ENCODE results near the gene ZNF354B. TPM values are rescaled to one million over a fixed set of nuclear protein-coding genes. Genes with fewer than 3 reads are reported as not detected.

Gene ZNF354B
- total and polyA plus RNA-seq, 2 donors (not counting 3 experiments of a cell fraction or from before 2014, with no cell fraction given) = 6.3 to 17.6 TPM

DNA sequence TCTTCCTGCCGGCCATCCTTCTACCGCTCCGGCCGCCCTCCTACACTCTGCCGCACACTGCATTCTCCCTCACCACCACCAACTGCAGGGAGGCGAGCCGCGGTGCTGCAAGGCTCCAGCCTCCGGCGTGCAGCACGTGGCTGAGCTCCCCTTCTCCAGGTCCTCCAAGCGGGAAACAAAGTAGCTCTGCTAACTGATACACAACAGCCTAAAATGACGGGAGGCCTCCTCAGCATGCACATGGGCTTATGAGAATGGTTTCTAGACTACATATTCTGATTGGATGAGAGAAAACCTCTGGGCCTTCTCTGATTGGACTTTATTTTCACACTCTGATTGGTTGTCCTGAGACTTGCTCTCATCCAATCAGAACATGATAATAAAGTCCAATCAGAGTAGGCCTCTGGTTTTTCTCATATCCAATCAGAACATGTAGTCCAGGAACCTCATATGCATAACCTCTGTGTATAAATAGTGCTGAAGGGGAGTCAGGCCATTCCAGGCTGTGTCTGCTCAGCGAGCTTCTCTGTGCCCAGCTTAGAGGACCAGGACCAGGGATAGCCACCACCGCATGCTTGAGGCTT, 27.0 kb upstream of the ZNF354B start:
- dilution Hi-C loops (cut with MboI; ENCODE audit: extremely low pct_ligation_motif_present, low sequenced_read_pairs) (no loop called here), intact Hi-C loops (cut with micrococcal nuclease) (no loop called here)
- no peak overlapping the region for H3K4me2 ChIP-seq (ENCODE audit: insufficient read depth, low read length)
- no peaks in the 10 kb centered on the region for H3K27me3 ChIP-seq (ENCODE audit: control insufficient read depth in 2 of 2, insufficient read depth in 2 of 2, low read length in 2 of 2)
- DNase-seq (ENCODE audit: low read depth, low spot score) (no peak), FAIRE-seq (no peak)
- no peaks in the 10 kb centered on the region for H3K9me1 ChIP-seq (replicated peaks; ENCODE audit: control insufficient read depth, extremely low read depth, insufficient read depth, low read length)
- BruUV-seq (replicated peaks) = no TSS peak
- CTCF ChIA-PET = no interaction called here
- no peaks in the 10 kb centered on the region for H3K79me2 ChIP-seq (ENCODE audit: control insufficient read depth, insufficient read depth, low read length)
- no peak overlapping the region for H2AFZ ChIP-seq (ENCODE audit: low read depth, low read length)
- no peaks in the 10 kb centered on the region for H3K9me3 ChIP-seq (replicated peaks; ENCODE audit: control insufficient read depth, insufficient read depth, low read length)
- H3K36me3 ChIP-seq (ENCODE audit: control insufficient read depth in 2 of 2, extremely low read depth in 1 of 2, insufficient read depth in 2 of 2, low read length in 2 of 2) = no peaks in the 10 kb centered on the region
- no peaks in the 10 kb centered on the region for H4K20me1 ChIP-seq (replicated peaks; ENCODE audit: control insufficient read depth, extremely low read depth, insufficient read depth, low read length)
- no peak for TF ChIP-seq FOS (IDR thresholded peaks at IDR 0.05; ENCODE audit: borderline replicate concordance, insufficient read depth, low read length)
- TF ChIP-seq GATA2 (IDR thresholded peaks at IDR 0.05; ENCODE audit: insufficient read depth, insufficient read length, low read depth, low read length) = no peak
- TF ChIP-seq EZH2 (IDR thresholded peaks at IDR 0.05; ENCODE audit: borderline replicate concordance, low read depth, low read length, severe bottlenecking) = no peak
- TF ChIP-seq POLR2AphosphoS5 (IDR thresholded peaks at IDR 0.05; ENCODE audit: insufficient read depth, low read depth, low read length) = no peak
- TF ChIP-seq, protein P1, sequence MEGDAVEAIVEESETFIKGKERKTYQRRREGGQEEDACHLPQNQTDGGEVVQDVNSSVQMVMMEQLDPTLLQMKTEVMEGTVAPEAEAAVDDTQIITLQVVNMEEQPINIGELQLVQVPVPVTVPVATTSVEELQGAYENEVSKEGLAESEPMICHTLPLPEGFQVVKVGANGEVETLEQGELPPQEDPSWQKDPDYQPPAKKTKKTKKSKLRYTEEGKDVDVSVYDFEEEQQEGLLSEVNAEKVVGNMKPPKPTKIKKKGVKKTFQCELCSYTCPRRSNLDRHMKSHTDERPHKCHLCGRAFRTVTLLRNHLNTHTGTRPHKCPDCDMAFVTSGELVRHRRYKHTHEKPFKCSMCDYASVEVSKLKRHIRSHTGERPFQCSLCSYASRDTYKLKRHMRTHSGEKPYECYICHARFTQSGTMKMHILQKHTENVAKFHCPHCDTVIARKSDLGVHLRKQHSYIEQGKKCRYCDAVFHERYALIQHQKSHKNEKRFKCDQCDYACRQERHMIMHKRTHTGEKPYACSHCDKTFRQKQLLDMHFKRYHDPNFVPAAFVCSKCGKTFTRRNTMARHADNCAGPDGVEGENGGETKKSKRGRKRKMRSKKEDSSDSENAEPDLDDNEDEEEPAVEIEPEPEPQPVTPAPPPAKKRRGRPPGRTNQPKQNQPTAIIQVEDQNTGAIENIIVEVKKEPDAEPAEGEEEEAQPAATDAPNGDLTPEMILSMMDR (IDR thresholded peaks at IDR 0.05; ENCODE audit: extremely low read depth in 1 of 2, insufficient read depth in 1 of 2, low read depth in 1 of 2, low read length in 2 of 2) = no peak
- no peak for TF ChIP-seq MYC (IDR thresholded peaks at IDR 0.05; ENCODE audit: low read depth, low read length)
- POLR2A ChIA-PET = no interaction called here
- H3K4me1 ChIP-seq (ENCODE audit: control insufficient read depth, extremely low read depth, insufficient read depth, low read length) = no peaks in the 10 kb centered on the region
- no peak overlapping the region for H3K4me3 ChIP-seq (replicated peaks in 1 of 3; ENCODE audit: insufficient read depth in 1 of 3, low read depth in 1 of 3, low read length in 3 of 3)
- no peak overlapping the region for H3K9ac ChIP-seq (replicated peaks; ENCODE audit: extremely low read depth, insufficient read depth, low read length)
- H3K27ac ChIP-seq (ENCODE audit: insufficient read depth, low read depth, low read length) = no peak overlapping the region
